Testis (tissue), 3 donors: Measurements from ENCODE around the gene NFATC2IP. TPM values are rescaled to one million over a fixed set of nuclear protein-coding genes. Genes with fewer than 3 reads are reported as not detected.

Experiments
- polyA plus RNA-seq: library from polyadenylated mRNA; stranded (reverse); fragments of 350-450 nt; fragmentation: Illumina TruSeq; extraction: RNeasy Lipid Tissue Mini Kit (QIAGEN cat#74804); gene quantifications from one replicate; pipeline ENCODE4 v1.2.3, GENCODE V29; 2014; ENCODE audit warnings: low read depth, low replicate concordance; ENCODE audit not compliant: insufficient read depth
- total RNA-seq, 2 donors: library from RNA; depleted of rRNA; stranded (reverse); fragments of >200 nt; gene quantifications; one replicate each; pipeline ENCODE4 v1.2.3, GENCODE V29; 2016

Gene NFATC2IP
- total and polyA plus RNA-seq, 3 donors from 2014 or later, result 69.0 to 111 (median 81.1) TPM

Other genes with a start within 250 kb of the NFATC2IP start
- 100 to 1,000 TPM; 497 to 515 TPM for gene EIF3C, start 239.5 kb upstream of the NFATC2IP start, total RNA-seq
- 358 TPM for gene EIF3C, start 239.5 kb upstream of the NFATC2IP start, polyA plus RNA-seq
- 10 to 100 TPM; 12.6 to 21.3 TPM for gene NPIPB9, start 199.2 kb upstream of the NFATC2IP start, total RNA-seq
- 11.3 TPM for gene NPIPB9, start 199.2 kb upstream of the NFATC2IP start, polyA plus RNA-seq
- 100 to 1,000 TPM; 242 to 345 TPM for gene ATXN2L, start 127.9 kb upstream of the NFATC2IP start, total RNA-seq
- 521 TPM for gene ATXN2L, start 127.9 kb upstream of the NFATC2IP start, polyA plus RNA-seq
- gene TUFM, start 104.6 kb upstream of the NFATC2IP start, total RNA-seq, result 100 to 1,000 TPM; 134 to 140 TPM
- 213 TPM for gene TUFM, start 104.6 kb upstream of the NFATC2IP start, polyA plus RNA-seq
- gene SH2B1, start 87.1 kb upstream of the NFATC2IP start, total RNA-seq, result 10 to 100 TPM; 90.2 to 97.4 TPM
- gene SH2B1, start 87.1 kb upstream of the NFATC2IP start, polyA plus RNA-seq, result 51.4 TPM
- gene ATP2A1, start 72.4 kb upstream of the NFATC2IP start, total RNA-seq, result 10 to 100 TPM; 12.2 to 17.3 TPM
- gene ATP2A1, start 72.4 kb upstream of the NFATC2IP start, polyA plus RNA-seq, result 9.1 TPM
- gene RABEP2, start 25.7 kb upstream of the NFATC2IP start, total RNA-seq, result 10 to 100 TPM; 43.3 to 51.8 TPM
- gene RABEP2, start 25.7 kb upstream of the NFATC2IP start, polyA plus RNA-seq, result 14.2 TPM
- gene CD19, start 19.0 kb upstream of the NFATC2IP start, total RNA-seq, result 1 to 10 TPM; 2.0 to 4.3 TPM
- 7.7 TPM for gene CD19, start 19.0 kb upstream of the NFATC2IP start, polyA plus RNA-seq
- gene SPNS1, start 23.8 kb downstream of the NFATC2IP start, total RNA-seq, result 10 to 100 TPM; 51.7 to 56.9 TPM
- 32.0 TPM for gene SPNS1, start 23.8 kb downstream of the NFATC2IP start, polyA plus RNA-seq
- gene LAT, start 34.1 kb downstream of the NFATC2IP start, total RNA-seq, result 1 to 10 TPM; 7.4 to 9.0 TPM
- gene LAT, start 34.1 kb downstream of the NFATC2IP start, polyA plus RNA-seq, result 8.4 TPM